ENCODE results near the gene FSTL5.

FSTL5 gene

GRCh38 chr4:162102713-162103112 is 61.1 kb downstream of the FSTL5 start:
- DNase-seq: no peak

GRCh38 chr4:162101337-162101736 is 62.5 kb downstream of the FSTL5 start:
- DNase-seq: no peak

GRCh38 chr4:162075726-162076125 is 88.1 kb downstream of the FSTL5 start:
- no peak for DNase-seq

GRCh38 chr4:162061214-162061613 is 102.6 kb downstream of the FSTL5 start:
- no peak for DNase-seq

DNA sequence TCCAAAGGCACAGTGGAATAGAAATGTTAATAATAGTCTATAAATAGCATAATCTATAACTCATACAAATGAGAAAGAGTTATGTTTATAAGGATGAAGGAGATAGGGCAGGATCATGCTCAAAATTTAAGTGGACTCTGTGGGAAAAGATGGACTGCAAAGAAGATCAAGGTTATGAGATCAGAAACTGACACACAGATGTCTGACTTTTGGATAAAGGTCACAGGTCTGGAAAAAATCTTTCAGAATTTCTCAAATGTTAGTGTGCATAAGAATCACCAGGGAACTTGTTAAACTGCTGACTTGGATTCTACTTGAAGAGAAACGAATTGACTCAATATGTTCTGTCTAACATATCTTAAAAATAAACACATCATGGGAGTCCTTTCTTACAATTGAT is 104.1 kb downstream of the FSTL5 start:
- DNase-seq: no peak

GRCh38 chr4:162056990-162057389 is 106.8 kb downstream of the FSTL5 start:
- no peak for DNase-seq

- no peak for DNase-seq
Observed at GRCh38 chr4:162046135-162046534, 117.7 kb downstream of the FSTL5 start.

GRCh38 chr4:162038112-162038511 is 125.7 kb downstream of the FSTL5 start:
- no peak for DNase-seq

GRCh38 chr4:162017863-162018262 is 145.9 kb downstream of the FSTL5 start:
- no peak for DNase-seq

DNA sequence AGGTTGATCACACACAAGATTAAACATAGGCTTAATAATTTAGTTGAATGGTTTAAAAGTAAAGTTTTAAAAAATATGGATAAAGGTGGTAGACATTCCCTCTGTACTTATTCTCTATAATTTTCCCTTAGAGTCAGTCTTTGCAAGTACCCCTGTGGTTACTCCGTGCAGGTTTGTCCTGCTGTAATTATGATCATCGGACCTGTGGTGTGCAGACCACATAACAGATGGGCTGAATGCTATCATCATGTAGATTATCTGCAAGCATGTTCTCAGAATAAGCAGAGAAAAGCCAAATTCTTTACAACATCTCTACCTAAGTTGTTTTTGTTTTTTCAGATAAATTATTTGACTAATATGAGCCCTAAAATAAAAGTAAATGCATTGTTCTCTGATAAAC is 146.8 kb downstream of the FSTL5 start:
- DNase-seq: no peak

- DNase-seq: no peak
Observed at GRCh38 chr4:162016219-162016618, 147.6 kb downstream of the FSTL5 start.

GRCh38 chr4:162015090-162015489 is 148.7 kb downstream of the FSTL5 start:
- no peak for DNase-seq

DNA sequence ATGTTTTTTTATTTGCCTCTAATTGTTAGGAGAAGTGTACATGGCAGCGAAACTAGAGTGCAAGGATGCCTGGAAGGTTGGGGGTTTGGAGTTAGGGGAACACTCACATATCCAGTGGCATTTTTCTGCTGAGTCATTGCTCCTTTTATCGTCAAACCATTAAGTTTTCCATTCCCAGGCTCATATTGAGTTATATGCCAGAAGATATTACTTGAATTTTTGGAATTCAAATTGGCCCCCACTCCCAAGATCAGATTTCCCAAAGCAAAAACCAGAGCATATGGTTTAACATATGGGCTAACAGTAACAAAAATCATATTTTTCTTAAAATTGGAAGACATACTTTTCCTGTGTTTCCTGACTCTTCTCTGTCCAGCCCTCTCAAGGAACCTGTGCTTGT is 152.7 kb downstream of the FSTL5 start:
- no peak for DNase-seq

DNA sequence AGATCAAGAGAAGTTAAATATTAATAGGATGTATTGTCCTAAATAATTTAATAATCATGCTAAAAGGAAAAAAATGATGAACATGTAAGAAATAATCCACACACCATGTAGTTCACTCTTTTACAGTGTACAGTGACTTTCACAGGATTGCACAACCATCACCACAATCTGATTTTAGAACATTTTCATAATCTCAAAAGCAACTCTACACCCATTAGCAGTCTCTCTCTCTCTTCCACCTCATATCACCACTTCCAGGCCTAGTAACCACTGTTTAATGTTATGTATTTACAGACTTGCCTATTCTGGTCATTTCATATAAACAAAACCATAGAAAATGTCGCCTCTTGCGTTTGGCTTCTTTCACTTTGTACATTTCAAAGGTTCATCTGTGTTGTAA is 153.4 kb downstream of the FSTL5 start:
- no peak for DNase-seq

GRCh38 chr4:161992317-161992716 is 171.5 kb downstream of the FSTL5 start:
- no peak for DNase-seq

DNA sequence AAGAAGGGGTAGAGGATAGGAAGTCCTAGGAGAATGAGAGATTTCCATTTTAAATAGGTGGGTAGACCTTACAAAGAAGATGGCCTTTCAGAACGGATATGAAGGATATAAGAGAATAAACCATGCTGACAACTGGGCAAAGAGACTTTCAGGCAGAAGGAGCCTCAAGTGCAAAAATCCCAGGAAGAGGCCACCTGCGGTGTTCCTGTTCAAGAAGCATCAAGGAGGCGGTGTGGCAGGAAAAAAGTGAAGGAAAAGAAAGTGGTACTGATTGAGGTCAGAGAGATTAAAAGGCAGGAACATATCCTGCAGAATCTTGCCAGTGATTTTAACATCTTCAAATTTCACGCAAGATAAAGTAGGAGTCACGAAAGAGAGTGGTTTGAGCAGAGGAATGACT is 172.0 kb downstream of the FSTL5 start:
- DNase-seq: no peak

DNA sequence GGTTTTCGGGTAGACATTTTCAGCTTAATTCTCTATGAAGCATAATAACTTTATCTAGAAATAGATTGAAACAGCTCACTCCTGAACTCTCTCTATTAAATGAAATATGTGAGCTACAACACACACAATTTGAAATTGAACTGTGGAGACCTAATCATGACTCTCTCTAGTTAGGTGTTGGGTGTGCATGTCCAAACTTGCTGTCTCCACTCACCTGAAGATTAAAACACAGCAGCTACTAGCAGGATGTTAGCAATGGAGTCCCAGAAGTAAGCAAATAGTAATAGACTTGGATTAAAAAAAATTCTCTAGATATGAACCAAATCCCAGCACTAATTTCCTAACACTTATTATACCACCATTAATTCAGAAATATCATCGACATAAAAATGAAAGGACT is 173.1 kb downstream of the FSTL5 start:
- DNase-seq: no peak

DNA sequence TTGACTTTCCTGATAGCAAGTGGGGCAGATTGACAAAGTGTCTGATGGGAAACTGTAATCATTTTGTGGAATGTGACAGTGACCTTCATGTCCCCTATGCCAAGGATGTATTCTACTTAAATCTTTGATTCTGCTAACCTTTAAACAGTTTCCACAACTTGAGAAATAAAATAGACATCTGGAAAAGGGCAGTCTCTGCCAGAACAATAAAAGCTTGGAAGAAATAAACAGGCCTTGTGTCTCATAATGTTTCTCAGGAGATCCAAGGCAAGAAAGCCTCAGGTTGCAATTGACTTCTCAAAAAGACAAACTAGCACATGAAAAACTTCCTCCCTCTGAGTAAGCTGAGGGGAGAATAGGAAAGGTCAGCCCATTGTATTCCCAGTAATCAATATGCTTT is 174.9 kb downstream of the FSTL5 start:
- no peak for DNase-seq

- DNase-seq: no peak
Observed at GRCh38 chr4:161987611-161988010, 176.2 kb downstream of the FSTL5 start.

DNA sequence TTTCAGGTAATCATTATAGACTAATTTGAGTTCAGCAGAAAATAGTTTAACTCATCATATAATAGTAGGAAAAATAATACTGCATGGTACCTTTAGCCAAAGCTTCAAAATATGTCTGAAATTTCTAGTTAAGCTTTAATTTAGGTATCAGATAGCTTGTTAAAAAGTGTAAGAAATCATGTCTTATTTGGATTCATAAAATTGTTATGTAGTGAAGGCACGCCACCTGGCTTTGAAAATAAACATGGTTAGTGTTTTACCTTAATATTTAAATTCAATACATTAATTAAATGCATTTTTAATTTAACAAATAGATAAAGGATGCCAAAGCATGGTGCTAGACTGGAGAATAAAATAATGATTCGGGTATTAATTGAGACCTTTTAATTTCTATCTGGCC is 211.4 kb downstream of the FSTL5 start:
- DNase-seq: no peak

GRCh38 chr4:161949946-161950725 is 213.7 kb downstream of the FSTL5 start:
- no peak for DNase-seq

GRCh38 chr4:161948026-161948770 is 215.6 kb downstream of the FSTL5 start:
- DNase-seq: no peak

DNA sequence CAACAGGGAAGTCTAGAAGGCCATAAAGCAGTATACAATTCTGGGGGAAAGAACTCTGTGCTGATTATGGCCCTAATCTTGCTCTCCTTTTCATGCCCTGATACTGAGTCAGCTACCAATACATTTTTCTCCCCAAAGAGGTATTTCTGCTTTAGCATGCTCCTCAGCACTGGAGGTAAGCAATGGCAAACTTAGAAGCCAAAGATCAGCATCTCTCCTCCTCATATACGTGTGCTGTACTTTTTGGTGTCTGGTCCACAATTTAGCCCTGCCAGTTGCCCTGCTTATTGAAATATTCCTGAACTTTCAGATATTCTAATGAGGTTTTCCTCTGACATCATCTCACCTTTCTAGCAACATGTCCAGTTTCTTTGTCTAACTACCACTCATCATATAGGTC is 226.2 kb downstream of the FSTL5 start:
- DNase-seq: no peak

Measured in CD4-positive, alpha-beta T cell treated with Interleukin-4 for 1 hour (primary cell).